D721Med (cell line): ENCODE data around the gene BZW1.

Source experiments
- DNase-seq: peaks from one replicate; pipeline ENCODE4 v3.0.0; 2011; ENCODE audit warnings: low spot score; ENCODE audit not compliant: insufficient read length
- FAIRE-seq: peaks from 2 replicates; lab custom pipeline; 2011; peaks lifted over from hg19 to GRCh38; lab: Jason Lieb, UNC
- CTCF ChIP-seq: IDR thresholded peaks from 2 replicates; pipeline ENCODE4 v1.5.1; 2012; ENCODE audit warnings: mild to moderate bottlenecking, control low read depth; ENCODE audit not compliant: insufficient read depth; ENCODE audit errors: missing control alignments

The BZW1 gene

GRCh38 chr2:200847939-200848338, 36.2 kb downstream of the BZW1 start:
- FAIRE-seq (no peak), DNase-seq (no peak)
- TF ChIP-seq CTCF: no peak

- no peak for FAIRE-seq
- TF ChIP-seq CTCF: peak; percentile 18
- DNase-seq: no peak
Measured at GRCh38 chr2:200850512-200851256, 39.0 kb downstream of the BZW1 start.

GRCh38 chr2:200851398-200852248, 39.9 kb downstream of the BZW1 start:
- no peak for TF ChIP-seq CTCF
- FAIRE-seq (no peak), DNase-seq (no peak)

- TF ChIP-seq CTCF: no peak
- FAIRE-seq: no peak
Measured at GRCh38 chr2:200852605-200853004, 40.9 kb downstream of the BZW1 start.

GRCh38 chr2:200856806-200857205, 45.1 kb downstream of the BZW1 start:
- FAIRE-seq (no peak), DNase-seq (no peak)
- no peak for TF ChIP-seq CTCF

More at GRCh38 chr2:200852605-200853004, 40.9 kb downstream of the BZW1 start:
- DNase-seq: no peak

- TF ChIP-seq CTCF: no peak
- FAIRE-seq: no peak
- DNase-seq: no peak
Measured at GRCh38 chr2:200860092-200860795, 48.5 kb downstream of the BZW1 start.
